ENCODE results near the gene THOC7.

The THOC7 gene

DNA sequence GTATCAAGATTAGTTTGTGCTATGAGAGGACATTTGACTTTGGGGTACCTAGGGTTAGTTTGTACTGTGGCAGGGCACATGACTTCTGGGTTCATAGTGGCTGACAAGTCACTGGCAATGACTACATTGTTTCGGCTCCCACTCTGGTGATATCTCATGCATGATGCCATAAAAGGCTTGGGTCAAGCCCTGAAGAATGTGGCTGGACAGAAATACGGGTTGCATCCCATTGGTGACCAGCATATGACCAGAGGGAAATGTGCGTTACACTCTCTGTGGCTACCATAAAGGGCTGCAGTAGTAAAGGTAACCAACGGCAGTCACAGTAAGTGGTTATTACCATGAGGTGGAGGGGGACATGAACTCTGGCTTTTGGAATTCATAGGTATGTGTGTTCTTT, 18.4 kb downstream of the THOC7 start:
- Histone ChIP-seq H3K9me3 (ENCODE audit: control insufficient read depth in 1 of 2, low read length in 2 of 2) (no peaks in the 10 kb centered on the region), H3K27me3 (ENCODE audit: control insufficient read depth in 1 of 2, insufficient read depth in 2 of 2, low read length in 2 of 2) (no peaks in the 10 kb centered on the region), H3K36me3 (ENCODE audit: control insufficient read depth in 1 of 2, insufficient read depth in 2 of 2, low read length in 2 of 2) (no peaks in the 10 kb centered on the region), H3K9ac (ENCODE audit: low read depth in 1 of 2, low read length in 2 of 2) (no peak overlapping the region), H3K4me3 (ENCODE audit: low read depth in 1 of 2, low read length in 2 of 2) (no peak overlapping the region), H3K4me1 (ENCODE audit: control insufficient read depth in 1 of 2, insufficient read depth in 2 of 2, low read length in 2 of 2) (no peaks in the 10 kb centered on the region), H3K27ac (ENCODE audit: low read depth, low read length) (no peak overlapping the region)

GRCh38 chr3:63842127-63842526, 21.5 kb downstream of the THOC7 start:
- Histone ChIP-seq H3K36me3 (ENCODE audit: control insufficient read depth in 1 of 2, insufficient read depth in 2 of 2, low read length in 2 of 2) (no peaks in the 10 kb centered on the region), H3K27ac (ENCODE audit: low read depth, low read length) (no peak overlapping the region), H3K27me3 (ENCODE audit: control insufficient read depth in 1 of 2, insufficient read depth in 2 of 2, low read length in 2 of 2) (no peaks in the 10 kb centered on the region), H3K4me3 (ENCODE audit: low read depth in 1 of 2, low read length in 2 of 2) (no peak overlapping the region), H3K9me3 (ENCODE audit: control insufficient read depth in 1 of 2, low read length in 2 of 2) (no peaks in the 10 kb centered on the region), H3K4me1 (ENCODE audit: control insufficient read depth in 1 of 2, insufficient read depth in 2 of 2, low read length in 2 of 2) (no peaks in the 10 kb centered on the region), H3K9ac (ENCODE audit: low read depth in 1 of 2, low read length in 2 of 2) (no peak overlapping the region)

DNA sequence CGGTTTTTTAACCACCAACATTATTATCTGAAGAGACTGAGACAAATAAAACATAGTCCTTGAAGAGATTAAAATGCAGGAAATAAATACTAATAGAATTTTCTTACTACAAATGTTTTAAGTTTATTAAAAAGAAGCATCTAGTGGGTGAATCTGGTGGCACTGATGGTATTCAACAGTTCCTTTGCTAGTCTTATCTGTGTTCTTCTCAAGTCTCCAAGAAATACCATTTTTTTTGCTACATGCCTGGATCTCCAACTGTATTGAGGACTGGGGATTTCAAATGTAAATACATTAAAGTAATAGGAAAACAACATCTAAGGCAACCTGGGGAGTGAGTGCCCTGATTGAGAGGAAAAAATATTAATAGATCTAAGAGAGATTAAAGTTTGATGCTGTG, 21.9 kb downstream of the THOC7 start:
- no peak overlapping the region for H3K4me3 ChIP-seq (ENCODE audit: low read depth in 1 of 2, low read length in 2 of 2)
- H3K4me1 ChIP-seq (ENCODE audit: control insufficient read depth in 1 of 2, insufficient read depth in 2 of 2, low read length in 2 of 2), result no peaks in the 10 kb centered on the region
- peaks cover 0 to 1% of the 10 kb centered on the region in 2 donors for H3K36me3 ChIP-seq (ENCODE audit: control insufficient read depth in 1 of 2, insufficient read depth in 2 of 2, low read length in 2 of 2)
- no peak overlapping the region for H3K9ac ChIP-seq (ENCODE audit: low read depth in 1 of 2, low read length in 2 of 2)
- no peak overlapping the region for H3K27ac ChIP-seq (ENCODE audit: low read depth, low read length)
- no peaks in the 10 kb centered on the region for H3K27me3 ChIP-seq (ENCODE audit: control insufficient read depth in 1 of 2, insufficient read depth in 2 of 2, low read length in 2 of 2)
- H3K9me3 ChIP-seq (ENCODE audit: control insufficient read depth in 1 of 2, low read length in 2 of 2), result no peaks in the 10 kb centered on the region

- H3K9me3 ChIP-seq (ENCODE audit: control insufficient read depth in 1 of 2, low read length in 2 of 2), result no peaks in the 10 kb centered on the region
- no peaks in the 10 kb centered on the region for H3K4me1 ChIP-seq (ENCODE audit: control insufficient read depth in 1 of 2, insufficient read depth in 2 of 2, low read length in 2 of 2)
- peaks cover 3 to 26% of the 10 kb centered on the region in 2 donors for H3K36me3 ChIP-seq (ENCODE audit: control insufficient read depth in 1 of 2, insufficient read depth in 2 of 2, low read length in 2 of 2)
Observed at GRCh38 chr3:63832395-63832794, 31.2 kb downstream of the THOC7 start.

GRCh38 chr3:63830526-63830925, 33.1 kb downstream of the THOC7 start:
- no peaks in the 10 kb centered on the region for H3K4me1 ChIP-seq (ENCODE audit: control insufficient read depth in 1 of 2, insufficient read depth in 2 of 2, low read length in 2 of 2)
- no peaks in the 10 kb centered on the region for H3K27me3 ChIP-seq (ENCODE audit: control insufficient read depth in 1 of 2, insufficient read depth in 2 of 2, low read length in 2 of 2)
- no peak overlapping the region for H3K27ac ChIP-seq (ENCODE audit: low read depth, low read length)
- no peak overlapping the region for H3K4me3 ChIP-seq (ENCODE audit: low read depth in 1 of 2, low read length in 2 of 2)
- H3K9ac ChIP-seq (ENCODE audit: low read depth in 1 of 2, low read length in 2 of 2), result no peak overlapping the region
- peaks cover 3 to 19% of the 10 kb centered on the region in 2 donors for H3K36me3 ChIP-seq (ENCODE audit: control insufficient read depth in 1 of 2, insufficient read depth in 2 of 2, low read length in 2 of 2)
- H3K9me3 ChIP-seq (ENCODE audit: control insufficient read depth in 1 of 2, low read length in 2 of 2), result no peaks in the 10 kb centered on the region

More at GRCh38 chr3:63832395-63832794, 31.2 kb downstream of the THOC7 start:
- H3K27me3 ChIP-seq (ENCODE audit: control insufficient read depth in 1 of 2, insufficient read depth in 2 of 2, low read length in 2 of 2), result no peaks in the 10 kb centered on the region
- H3K9ac ChIP-seq (ENCODE audit: low read depth in 1 of 2, low read length in 2 of 2), result no peak overlapping the region
- no peak overlapping the region for H3K27ac ChIP-seq (ENCODE audit: low read depth, low read length)
- no peak overlapping the region for H3K4me3 ChIP-seq (ENCODE audit: low read depth in 1 of 2, low read length in 2 of 2)

DNA sequence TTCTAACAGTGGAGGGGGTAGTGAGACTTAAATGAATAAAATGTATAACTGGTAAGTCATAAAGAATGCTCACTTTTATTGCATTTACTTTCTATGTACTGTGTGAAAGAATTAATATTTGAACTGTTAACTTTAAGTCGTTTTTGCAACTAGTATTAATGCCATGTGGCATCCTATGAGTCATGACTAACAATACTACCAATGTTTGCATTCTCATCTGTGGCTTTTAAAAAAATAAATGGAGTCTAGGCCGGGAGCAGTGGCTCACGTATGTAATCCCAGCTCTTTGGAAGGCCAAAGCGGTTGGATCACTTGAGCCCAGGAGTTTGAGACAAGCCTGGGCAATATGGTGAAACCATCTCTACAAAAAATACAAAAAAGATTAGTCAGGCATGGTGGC, 39.3 kb downstream of the THOC7 start:
- H3K9me3 ChIP-seq (ENCODE audit: control insufficient read depth in 1 of 2, low read length in 2 of 2), result no peaks in the 10 kb centered on the region
- H3K27ac ChIP-seq (ENCODE audit: low read depth, low read length), result no peak overlapping the region
- no peaks in the 10 kb centered on the region for H3K27me3 ChIP-seq (ENCODE audit: control insufficient read depth in 1 of 2, insufficient read depth in 2 of 2, low read length in 2 of 2)
- no peaks in the 10 kb centered on the region for H3K4me1 ChIP-seq (ENCODE audit: control insufficient read depth in 1 of 2, insufficient read depth in 2 of 2, low read length in 2 of 2)
- no peak overlapping the region for H3K4me3 ChIP-seq (ENCODE audit: low read depth in 1 of 2, low read length in 2 of 2)
- peaks cover 0 to 3% of the 10 kb centered on the region in 2 donors for H3K36me3 ChIP-seq (ENCODE audit: control insufficient read depth in 1 of 2, insufficient read depth in 2 of 2, low read length in 2 of 2)
- no peak overlapping the region for H3K9ac ChIP-seq (ENCODE audit: low read depth in 1 of 2, low read length in 2 of 2)

DNA sequence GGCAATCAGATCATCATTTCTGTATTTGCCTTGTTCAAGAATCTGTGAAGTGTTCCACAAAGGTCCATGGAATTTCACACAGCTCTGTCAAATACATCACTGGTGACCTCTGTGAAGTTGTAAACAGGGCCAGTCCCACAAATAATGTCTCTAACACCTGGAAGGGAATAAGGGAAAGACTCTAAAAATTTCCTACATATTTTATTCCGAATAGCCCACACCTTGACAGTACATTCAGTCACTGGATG, 44.5 kb downstream of the THOC7 start, which contains the start of gene C3orf49:
TSS of gene C3orf49 (plus strand) at position 149 of the 248 bp plus-strand sequence. CDS start 173 bp downstream, outside the sequence.
- H3K9ac ChIP-seq (ENCODE audit: low read depth in 1 of 2, low read length in 2 of 2), result no peak within 1 kb of the TSS
- no peaks in the 10 kb centered on the region for H3K4me1 ChIP-seq (ENCODE audit: control insufficient read depth in 1 of 2, insufficient read depth in 2 of 2, low read length in 2 of 2)
- H3K27me3 ChIP-seq (ENCODE audit: control insufficient read depth in 1 of 2, insufficient read depth in 2 of 2, low read length in 2 of 2), result no peaks in the 10 kb centered on the region
- no peak within 1 kb of the TSS for H3K27ac ChIP-seq (ENCODE audit: low read depth, low read length)
- no peaks in the 10 kb centered on the region for H3K9me3 ChIP-seq (ENCODE audit: control insufficient read depth in 1 of 2, low read length in 2 of 2)
- no peaks in the 10 kb centered on the region for H3K36me3 ChIP-seq (ENCODE audit: control insufficient read depth in 1 of 2, insufficient read depth in 2 of 2, low read length in 2 of 2)
- no peak within 1 kb of the TSS for H3K4me3 ChIP-seq (ENCODE audit: low read depth in 1 of 2, low read length in 2 of 2)

DNA sequence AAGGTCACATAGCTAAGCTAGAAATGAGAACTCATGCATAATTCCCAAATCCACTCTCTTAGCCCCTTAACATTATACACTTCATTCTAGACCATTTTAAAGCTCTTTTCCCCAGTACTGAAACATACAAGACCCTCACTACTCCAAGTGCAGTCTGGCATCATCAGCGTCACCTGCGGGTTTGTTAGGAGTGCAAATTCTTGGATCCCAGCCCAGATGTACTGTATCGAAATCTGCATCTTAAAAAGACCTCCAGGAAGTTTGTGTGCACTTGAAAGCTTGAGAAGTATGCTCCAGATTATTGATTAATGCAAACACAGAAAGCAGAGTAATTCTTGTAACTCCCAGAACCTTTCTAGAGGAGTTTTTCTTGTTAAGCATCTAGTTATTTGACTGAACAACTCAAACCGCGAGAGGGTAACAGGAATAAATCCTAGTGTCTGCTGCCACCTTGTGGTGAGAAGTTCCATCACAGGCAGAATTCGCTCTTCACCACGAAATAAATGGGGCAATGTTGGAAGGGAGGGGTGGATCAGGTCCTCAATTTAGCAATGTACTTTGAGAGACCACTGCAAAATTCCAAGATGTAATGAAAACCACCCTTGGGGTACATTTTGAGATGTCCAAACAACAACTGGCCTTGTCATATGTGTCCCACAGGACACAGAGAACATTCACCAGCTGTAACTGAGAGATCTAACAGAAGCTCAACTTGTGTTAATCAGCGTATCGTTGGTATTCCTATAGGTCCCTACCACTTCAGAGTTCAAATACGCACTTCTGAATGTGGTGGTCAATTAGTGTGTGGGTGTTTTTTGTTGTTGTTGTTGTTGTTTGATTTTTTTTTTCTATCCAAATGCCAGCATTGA, 45.1 kb downstream of the THOC7 start:
- Histone ChIP-seq H3K36me3 (ENCODE audit: control insufficient read depth in 1 of 2, insufficient read depth in 2 of 2, low read length in 2 of 2) (no peaks in the 10 kb centered on the region), H3K4me3 (ENCODE audit: low read depth in 1 of 2, low read length in 2 of 2) (no peak overlapping the region), H3K27ac (ENCODE audit: low read depth, low read length) (no peak overlapping the region), H3K9ac (ENCODE audit: low read depth in 1 of 2, low read length in 2 of 2) (no peak overlapping the region), H3K27me3 (ENCODE audit: control insufficient read depth in 1 of 2, insufficient read depth in 2 of 2, low read length in 2 of 2) (no peaks in the 10 kb centered on the region), H3K9me3 (ENCODE audit: control insufficient read depth in 1 of 2, low read length in 2 of 2) (no peaks in the 10 kb centered on the region), H3K4me1 (ENCODE audit: control insufficient read depth in 1 of 2, insufficient read depth in 2 of 2, low read length in 2 of 2) (no peaks in the 10 kb centered on the region)

DNA sequence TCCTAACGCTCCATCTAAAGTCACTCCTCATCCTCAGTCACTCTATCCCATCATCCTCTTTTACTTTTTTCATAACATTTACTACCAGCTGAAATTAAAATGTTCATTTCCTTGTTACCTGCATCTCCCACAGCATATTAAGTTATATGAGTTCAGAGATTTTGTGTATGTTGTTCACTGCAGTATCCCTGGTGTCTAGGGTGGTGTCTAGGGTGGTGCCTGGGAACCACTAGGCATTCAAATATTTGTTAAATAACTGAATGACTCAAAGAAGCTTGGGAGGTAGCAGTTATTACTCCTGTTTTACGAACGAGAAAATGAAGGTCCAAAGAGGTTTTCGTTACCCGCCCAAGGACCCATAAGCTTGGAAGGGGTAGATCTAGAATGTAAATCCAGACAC, 46.4 kb downstream of the THOC7 start:
- H3K9me3 ChIP-seq (ENCODE audit: control insufficient read depth in 1 of 2, low read length in 2 of 2), result no peaks in the 10 kb centered on the region
- H3K36me3 ChIP-seq (ENCODE audit: control insufficient read depth in 1 of 2, insufficient read depth in 2 of 2, low read length in 2 of 2), result no peaks in the 10 kb centered on the region
- H3K27me3 ChIP-seq (ENCODE audit: control insufficient read depth in 1 of 2, insufficient read depth in 2 of 2, low read length in 2 of 2), result no peaks in the 10 kb centered on the region
- H3K9ac ChIP-seq (ENCODE audit: low read depth in 1 of 2, low read length in 2 of 2), result no peak overlapping the region
- no peak overlapping the region for H3K4me3 ChIP-seq (ENCODE audit: low read depth in 1 of 2, low read length in 2 of 2)
- H3K4me1 ChIP-seq (ENCODE audit: control insufficient read depth in 1 of 2, insufficient read depth in 2 of 2, low read length in 2 of 2), result no peaks in the 10 kb centered on the region
- H3K27ac ChIP-seq (ENCODE audit: low read depth, low read length), result no peak overlapping the region

DNA sequence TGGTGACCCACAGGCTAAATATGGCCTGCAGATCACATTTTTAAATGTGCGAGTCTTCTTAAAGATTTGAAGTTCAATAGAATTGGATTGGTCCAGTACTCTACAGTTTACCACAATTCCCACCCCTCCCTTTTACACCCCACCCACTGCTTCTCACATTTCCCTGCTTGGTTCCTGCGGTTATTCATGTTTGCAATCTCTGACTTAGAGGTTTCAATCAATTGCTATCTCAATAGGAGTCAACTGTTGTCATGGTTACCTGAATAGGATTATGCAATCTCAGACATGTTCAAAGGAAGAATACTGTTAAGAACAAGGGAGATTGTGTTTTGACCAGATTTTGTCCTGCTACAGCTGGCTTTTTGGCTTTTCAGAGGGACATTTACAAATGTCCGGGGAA, 49.4 kb downstream of the THOC7 start:
- Histone ChIP-seq H3K4me3 (ENCODE audit: low read depth in 1 of 2, low read length in 2 of 2) (no peak overlapping the region), H3K27me3 (ENCODE audit: control insufficient read depth in 1 of 2, insufficient read depth in 2 of 2, low read length in 2 of 2) (no peaks in the 10 kb centered on the region), H3K9ac (ENCODE audit: low read depth in 1 of 2, low read length in 2 of 2) (no peak overlapping the region), H3K36me3 (ENCODE audit: control insufficient read depth in 1 of 2, insufficient read depth in 2 of 2, low read length in 2 of 2) (no peaks in the 10 kb centered on the region), H3K9me3 (ENCODE audit: control insufficient read depth in 1 of 2, low read length in 2 of 2) (no peaks in the 10 kb centered on the region), H3K4me1 (ENCODE audit: control insufficient read depth in 1 of 2, insufficient read depth in 2 of 2, low read length in 2 of 2) (no peaks in the 10 kb centered on the region), H3K27ac (ENCODE audit: low read depth, low read length) (no peak overlapping the region)

Data from duodenal mucosa (tissue), 2 donors.